ENCODE measurements around the gene CRNN.

GRCh38 chr1:152412756-152413155, 1.3 kb downstream of the CRNN start:
- TF ChIP-seq CTCF (IDR thresholded peaks at IDR 0.05): no peak
- no peak for TF ChIP-seq EP300 (IDR thresholded peaks at IDR 0.05)
- no peak for TF ChIP-seq POLR2AphosphoS5 (IDR thresholded peaks at IDR 0.05)

Data from upper lobe of left lung (tissue), 4 donors.